ENCODE data around the gene RNF208.

DNA sequence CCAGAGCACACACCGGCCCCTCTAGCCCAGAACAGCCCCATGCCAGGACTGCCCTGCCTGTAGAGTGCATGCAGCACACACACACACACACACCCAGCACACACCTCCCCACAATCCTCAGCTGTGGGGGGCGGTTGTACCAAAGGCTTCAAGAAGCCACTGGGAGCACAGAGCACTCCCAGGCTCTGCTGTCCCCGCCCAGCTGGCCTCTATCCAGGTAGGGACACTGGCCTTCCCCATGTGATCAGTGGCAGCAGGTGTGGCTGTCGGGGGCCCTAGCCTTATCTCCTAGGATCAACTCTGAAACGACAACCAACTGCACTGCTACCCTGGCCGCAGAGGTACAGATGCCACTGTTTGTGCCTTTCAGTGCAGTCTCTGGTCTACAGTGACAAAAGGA, 35.7 kb downstream of the RNF208 start:
- TF ChIP-seq ZBTB17 (tag by site-specific recombination; IDR thresholded peaks at IDR 0.05) (no peak), ZNF785 (tag by site-specific recombination; IDR thresholded peaks at IDR 0.05) (no peak), ZNF341 (tag by site-specific recombination; IDR thresholded peaks at IDR 0.05; ENCODE audit: low read depth) (no peak), TRIM28 (IDR thresholded peaks at IDR 0.05; ENCODE audit: borderline replicate concordance, low read length) (no peak), ZNF776 (tag by site-specific recombination; IDR thresholded peaks at IDR 0.05; ENCODE audit: borderline replicate concordance) (no peak), ZNF792 (tag by site-specific recombination; IDR thresholded peaks at IDR 0.05) (no peak), ZNF707 (tag by site-specific recombination; IDR thresholded peaks at IDR 0.05) (no peak), YY1 (tag by site-specific recombination; IDR thresholded peaks at IDR 0.05) (no peak), ZNF423 (tag by site-specific recombination; IDR thresholded peaks at IDR 0.05) (no peak)
- TF ChIP-seq, protein P1, sequence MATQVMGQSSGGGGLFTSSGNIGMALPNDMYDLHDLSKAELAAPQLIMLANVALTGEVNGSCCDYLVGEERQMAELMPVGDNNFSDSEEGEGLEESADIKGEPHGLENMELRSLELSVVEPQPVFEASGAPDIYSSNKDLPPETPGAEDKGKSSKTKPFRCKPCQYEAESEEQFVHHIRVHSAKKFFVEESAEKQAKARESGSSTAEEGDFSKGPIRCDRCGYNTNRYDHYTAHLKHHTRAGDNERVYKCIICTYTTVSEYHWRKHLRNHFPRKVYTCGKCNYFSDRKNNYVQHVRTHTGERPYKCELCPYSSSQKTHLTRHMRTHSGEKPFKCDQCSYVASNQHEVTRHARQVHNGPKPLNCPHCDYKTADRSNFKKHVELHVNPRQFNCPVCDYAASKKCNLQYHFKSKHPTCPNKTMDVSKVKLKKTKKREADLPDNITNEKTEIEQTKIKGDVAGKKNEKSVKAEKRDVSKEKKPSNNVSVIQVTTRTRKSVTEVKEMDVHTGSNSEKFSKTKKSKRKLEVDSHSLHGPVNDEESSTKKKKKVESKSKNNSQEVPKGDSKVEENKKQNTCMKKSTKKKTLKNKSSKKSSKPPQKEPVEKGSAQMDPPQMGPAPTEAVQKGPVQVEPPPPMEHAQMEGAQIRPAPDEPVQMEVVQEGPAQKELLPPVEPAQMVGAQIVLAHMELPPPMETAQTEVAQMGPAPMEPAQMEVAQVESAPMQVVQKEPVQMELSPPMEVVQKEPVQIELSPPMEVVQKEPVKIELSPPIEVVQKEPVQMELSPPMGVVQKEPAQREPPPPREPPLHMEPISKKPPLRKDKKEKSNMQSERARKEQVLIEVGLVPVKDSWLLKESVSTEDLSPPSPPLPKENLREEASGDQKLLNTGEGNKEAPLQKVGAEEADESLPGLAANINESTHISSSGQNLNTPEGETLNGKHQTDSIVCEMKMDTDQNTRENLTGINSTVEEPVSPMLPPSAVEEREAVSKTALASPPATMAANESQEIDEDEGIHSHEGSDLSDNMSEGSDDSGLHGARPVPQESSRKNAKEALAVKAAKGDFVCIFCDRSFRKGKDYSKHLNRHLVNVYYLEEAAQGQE (tag by site-specific recombination; IDR thresholded peaks at IDR 0.05) = no peak
- TF ChIP-seq, protein P2, sequence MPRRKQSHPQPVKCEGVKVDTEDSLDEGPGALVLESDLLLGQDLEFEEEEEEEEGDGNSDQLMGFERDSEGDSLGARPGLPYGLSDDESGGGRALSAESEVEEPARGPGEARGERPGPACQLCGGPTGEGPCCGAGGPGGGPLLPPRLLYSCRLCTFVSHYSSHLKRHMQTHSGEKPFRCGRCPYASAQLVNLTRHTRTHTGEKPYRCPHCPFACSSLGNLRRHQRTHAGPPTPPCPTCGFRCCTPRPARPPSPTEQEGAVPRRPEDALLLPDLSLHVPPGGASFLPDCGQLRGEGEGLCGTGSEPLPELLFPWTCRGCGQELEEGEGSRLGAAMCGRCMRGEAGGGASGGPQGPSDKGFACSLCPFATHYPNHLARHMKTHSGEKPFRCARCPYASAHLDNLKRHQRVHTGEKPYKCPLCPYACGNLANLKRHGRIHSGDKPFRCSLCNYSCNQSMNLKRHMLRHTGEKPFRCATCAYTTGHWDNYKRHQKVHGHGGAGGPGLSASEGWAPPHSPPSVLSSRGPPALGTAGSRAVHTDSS (tag by site-specific recombination; IDR thresholded peaks at IDR 0.05) = no peak
- TF ChIP-seq, protein P3, sequence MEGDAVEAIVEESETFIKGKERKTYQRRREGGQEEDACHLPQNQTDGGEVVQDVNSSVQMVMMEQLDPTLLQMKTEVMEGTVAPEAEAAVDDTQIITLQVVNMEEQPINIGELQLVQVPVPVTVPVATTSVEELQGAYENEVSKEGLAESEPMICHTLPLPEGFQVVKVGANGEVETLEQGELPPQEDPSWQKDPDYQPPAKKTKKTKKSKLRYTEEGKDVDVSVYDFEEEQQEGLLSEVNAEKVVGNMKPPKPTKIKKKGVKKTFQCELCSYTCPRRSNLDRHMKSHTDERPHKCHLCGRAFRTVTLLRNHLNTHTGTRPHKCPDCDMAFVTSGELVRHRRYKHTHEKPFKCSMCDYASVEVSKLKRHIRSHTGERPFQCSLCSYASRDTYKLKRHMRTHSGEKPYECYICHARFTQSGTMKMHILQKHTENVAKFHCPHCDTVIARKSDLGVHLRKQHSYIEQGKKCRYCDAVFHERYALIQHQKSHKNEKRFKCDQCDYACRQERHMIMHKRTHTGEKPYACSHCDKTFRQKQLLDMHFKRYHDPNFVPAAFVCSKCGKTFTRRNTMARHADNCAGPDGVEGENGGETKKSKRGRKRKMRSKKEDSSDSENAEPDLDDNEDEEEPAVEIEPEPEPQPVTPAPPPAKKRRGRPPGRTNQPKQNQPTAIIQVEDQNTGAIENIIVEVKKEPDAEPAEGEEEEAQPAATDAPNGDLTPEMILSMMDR (tag by site-specific recombination; IDR thresholded peaks at IDR 0.05) = no peak
- TF ChIP-seq, protein P4, sequence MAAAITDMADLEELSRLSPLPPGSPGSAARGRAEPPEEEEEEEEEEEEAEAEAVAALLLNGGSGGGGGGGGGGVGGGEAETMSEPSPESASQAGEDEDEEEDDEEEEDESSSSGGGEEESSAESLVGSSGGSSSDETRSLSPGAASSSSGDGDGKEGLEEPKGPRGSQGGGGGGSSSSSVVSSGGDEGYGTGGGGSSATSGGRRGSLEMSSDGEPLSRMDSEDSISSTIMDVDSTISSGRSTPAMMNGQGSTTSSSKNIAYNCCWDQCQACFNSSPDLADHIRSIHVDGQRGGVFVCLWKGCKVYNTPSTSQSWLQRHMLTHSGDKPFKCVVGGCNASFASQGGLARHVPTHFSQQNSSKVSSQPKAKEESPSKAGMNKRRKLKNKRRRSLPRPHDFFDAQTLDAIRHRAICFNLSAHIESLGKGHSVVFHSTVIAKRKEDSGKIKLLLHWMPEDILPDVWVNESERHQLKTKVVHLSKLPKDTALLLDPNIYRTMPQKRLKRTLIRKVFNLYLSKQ (tag by site-specific recombination; IDR thresholded peaks at IDR 0.05; ENCODE audit: borderline replicate concordance) = no peak

All from HEK293 (cell line).